SHP77 treated with DMSO at 0.1 percent for 48 hours (cell line): Measurements from ENCODE around the gene KISS1.

Experiments used
- DNase-seq: peaks from one replicate; lab custom pipeline; 2025; lab: John Stamatoyannopoulos, UW

The KISS1 gene

DNA sequence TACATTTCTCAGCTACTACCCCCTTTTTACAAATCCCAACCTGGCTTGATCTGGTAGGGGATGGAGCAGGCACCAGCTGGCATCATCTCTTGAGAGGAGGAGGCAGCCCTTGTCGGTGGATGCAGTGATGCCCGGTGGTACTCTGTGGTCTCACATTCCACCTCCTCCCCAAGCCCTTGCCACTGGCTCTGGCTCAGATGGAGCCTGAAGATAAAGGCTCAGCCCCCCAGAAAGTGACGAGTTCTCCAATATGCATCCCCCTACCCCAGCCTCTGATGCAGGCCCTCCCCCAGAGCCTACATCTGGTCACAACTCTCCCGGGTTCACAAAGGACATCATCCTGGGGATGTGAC is 21.3 kb upstream of the KISS1 start:
- DNase-seq: no peak

DNA sequence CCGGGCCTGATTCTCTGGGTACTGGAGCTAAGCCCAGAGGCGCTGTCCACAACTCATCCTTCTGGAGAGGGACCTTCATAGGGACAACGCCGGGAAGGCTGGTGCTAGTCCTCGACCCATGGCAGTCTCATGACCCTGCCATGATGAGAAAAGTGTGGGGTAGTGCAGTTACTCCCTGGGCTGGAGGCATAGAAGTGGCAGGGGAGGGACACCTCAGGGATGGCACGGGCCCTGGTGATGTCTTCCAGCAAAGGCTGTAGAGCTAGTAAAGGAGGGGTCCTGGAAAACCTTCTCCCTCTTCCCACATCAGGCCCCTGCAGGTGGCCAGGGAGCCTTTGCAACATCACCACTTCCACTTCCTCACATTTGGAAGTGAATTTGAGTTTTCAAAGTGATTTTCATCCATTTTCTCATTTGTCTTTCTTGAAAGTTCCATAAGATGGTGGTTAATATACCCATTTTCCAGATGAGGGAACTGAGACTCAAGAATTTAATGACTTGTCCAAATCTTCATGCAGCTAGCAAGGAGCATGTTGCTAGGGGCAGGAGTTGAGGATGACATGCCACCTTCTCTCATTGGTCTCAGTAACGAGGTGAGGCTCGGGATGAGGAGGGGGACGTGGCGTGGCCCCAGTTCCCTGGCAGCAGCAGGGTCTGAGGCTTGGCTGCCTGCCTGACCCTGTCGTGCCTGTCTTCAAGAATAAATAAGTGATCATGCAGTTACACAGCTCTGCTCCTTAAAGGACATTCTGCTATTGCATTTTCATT is 20.8 kb upstream of the KISS1 start:
- DNase-seq: no peak

DNA sequence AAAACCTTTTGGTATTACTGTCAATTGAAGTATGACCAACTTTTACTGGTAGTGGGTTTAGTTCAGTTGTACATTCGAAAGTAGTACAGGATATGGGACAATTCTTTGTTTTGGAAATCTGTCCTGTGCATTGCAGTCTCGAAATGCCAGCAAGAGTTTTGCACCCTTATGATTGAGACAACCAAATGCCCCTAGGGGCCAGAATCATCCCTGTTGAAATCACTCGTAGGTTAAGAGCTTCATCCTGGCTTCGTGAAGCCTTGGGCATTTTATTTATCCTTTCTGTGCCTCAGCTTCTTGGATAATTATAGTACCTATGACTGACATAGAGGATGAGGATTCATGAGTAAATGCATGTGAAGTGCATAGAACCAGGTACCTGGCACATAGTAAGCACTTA is 19.9 kb upstream of the KISS1 start:
- no peak for DNase-seq

DNA sequence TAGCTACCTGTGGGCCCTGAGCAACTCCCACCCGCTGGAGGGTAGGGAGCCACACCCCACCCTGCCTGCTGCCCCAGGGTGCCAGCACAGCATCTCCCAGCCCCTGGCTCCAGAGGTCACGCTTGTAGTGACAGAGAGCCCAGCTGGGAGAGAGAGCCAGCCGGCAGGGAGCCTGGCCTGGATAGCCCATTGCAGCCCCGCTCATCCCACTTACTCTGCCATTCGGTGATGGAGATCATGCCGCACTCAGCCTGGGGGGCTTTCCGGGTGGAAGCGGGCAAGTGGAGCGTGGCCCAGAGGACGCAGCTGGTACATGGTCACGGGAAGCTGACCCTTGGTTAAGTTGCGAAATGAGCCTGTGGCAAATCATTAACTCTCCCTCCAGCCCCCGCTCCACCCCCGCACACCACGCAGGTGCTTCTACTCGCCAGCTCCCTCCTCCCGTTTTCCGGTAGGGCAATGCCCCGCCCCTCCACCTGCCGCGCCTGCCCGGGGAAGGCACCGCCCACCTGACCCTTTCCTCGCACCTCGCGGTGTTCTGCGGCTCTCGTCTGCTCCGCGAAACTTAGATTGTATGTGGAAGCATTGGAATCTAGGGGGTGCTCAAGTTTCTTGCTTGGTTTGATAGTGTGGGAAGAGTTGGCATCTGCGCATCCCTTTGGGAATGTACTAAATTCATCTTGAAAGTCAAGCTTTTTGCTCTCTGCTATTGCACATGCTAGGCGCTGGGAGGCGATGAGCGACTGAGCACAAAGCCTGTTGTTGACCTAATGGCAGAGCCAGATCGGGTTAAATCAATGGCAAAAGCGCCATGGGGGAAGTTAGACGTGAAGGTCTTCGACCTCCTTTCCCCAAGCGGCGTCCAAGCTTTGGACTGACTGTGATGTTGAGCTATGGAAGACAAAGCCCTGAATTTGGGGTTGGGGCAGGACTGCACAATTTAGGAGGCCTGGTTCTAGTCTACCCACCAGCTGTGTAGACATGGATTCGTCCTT is 17.7 kb upstream of the KISS1 start, which contains the start of gene GOLT1A:
TSS of gene GOLT1A (minus strand) at position 321 of the 995 bp plus-strand sequence. CDS start at position 239, 82 bp downstream.
- DNase-seq: no peak

DNA sequence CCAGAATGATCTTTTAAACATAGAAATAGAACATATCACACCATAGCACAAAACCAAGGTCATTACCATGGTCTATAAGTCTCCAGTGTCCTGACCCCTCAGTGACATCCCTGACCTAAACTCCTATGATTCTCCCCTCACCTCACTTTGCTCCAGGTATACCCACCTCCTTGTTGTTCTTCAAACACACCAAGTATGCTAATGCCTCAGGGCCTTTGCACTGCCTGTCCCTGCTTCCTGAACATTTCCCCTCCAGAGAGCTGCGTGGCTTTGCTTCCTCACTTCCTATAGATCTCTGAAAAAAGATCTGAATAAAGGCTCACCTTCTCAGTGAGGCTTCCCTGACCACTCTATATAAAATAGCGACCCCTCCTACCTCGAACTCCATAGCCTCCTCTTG is 16.4 kb upstream of the KISS1 start:
- no peak for DNase-seq

DNA sequence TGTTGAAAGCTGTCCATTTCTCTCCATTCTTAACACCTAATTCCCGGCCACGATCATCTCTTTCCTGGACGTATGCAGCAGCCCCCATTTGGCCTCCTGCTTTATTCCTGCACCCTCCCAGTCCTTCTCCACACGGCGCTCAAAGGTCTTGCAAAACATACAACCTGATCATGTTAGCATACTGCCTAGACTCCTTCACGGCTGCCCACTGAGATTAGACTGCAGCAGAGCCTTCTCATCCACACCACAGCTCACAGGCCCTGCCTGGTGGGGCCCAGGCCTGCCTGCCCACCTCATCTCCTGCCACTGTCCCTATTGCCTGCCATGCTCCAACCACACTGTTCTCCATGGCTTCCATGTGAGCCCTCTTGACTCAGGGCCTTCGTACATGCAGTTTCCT is 14.8 kb upstream of the KISS1 start:
- DNase-seq: no peak

DNA sequence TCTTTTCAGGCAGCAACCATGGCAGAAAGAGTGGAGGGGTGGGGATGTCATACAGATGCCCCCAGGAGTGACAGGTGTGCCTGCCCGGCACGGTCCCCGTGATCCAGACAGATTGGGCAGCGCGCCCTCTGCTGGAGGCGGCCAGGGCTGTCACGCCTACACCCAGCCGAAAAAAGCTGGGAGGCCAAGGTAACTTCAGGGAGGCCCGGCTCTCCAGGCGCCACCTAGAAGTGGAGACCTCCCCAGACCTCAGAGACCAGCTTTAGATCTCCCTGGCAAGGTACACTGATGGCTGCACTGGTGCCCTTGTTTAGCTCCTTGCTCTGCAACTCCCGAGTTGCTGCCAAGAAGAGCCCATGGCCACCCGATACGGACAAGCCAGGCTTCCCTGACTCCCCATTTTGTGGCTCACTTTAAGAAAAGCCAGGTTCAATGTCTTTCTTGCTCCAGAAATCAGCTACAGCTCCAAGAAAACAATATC is 10.9 kb upstream of the KISS1 start:
- peak; percentile 5 for DNase-seq

DNA sequence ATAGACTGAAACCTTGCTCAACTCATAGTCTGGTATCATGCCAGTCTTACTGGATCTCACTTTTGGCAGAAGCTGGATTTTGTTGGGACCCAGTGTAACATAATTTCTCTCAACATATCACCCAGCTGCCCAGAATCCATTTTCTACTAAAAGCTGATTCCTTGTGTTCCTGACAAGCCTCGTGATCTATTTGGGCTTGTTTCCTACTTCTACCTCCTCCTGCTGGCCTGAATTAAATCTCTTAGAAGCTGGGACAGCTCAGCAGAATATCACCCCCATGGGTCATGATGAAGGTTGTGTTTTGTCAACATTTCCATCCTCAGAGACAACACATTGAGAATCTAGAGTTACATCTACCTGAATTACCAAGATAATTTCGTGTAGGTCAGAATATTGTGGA is 9.8 kb upstream of the KISS1 start:
- DNase-seq: no peak

DNA sequence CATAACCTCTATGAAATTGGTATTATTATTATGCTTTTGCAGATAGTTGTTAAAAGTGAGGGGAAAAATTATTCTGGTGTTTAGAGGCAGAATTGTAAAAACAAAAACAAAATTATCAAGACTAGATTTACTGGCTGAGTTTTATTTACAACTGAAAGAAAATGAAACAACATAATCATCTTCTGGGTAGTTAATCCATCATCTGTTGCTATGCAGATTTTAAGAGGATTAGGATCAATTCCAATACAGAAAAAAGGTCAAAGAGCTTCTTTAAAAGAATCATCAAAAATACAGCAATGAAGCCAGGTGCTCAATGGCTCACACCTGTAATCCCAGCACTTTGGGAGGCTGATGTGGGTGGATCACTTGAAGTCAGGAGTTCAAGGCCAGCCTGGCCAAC is 9.2 kb upstream of the KISS1 start:
- no peak for DNase-seq

DNA sequence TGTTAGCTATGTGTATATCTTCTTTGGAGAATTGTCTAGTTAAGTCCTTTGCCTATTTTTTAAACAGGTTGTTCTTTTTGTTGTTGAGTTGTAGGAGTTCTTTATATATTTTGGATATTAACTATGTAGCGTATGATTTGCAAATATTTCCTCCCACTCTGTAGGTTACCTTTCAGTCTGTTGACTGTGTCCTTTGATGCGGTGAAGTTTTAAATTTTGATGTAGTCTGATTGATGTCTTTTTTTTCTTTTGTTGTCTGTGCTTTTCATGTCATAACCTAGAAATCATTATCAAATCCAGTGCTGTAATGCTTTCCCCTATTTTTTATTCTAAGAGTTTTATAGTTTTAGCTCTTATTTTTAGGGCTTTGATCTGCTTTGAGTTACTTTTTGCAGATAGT is 8.7 kb upstream of the KISS1 start:
- no peak for DNase-seq

DNA sequence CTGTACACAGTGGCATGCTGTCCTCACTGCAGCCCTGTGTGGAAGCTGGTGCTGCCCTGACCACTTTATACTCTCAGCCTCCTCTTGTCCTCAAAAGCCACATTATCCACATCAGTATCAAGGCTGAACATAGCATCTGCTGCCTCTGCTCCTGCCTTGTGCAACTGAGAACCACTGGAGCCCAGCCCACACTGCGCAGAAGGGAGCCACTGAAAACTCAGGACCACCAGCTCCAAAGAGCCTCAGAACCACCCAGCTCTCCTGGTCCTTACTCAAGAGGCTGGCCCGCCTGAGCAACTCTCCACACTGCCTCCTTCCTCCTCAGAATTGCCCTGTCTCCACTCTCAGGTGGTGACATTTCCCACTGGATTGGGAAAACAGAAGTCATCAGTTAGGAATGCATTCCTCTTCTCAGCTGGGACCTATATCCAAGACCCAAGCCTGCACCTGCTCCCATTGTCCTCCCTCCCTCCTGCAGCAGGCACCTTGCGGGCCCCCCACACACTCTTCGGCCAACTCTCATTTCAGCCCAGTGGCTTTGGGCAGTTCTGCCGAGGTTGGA is 7.0 kb upstream of the KISS1 start:
- no peak for DNase-seq

DNA sequence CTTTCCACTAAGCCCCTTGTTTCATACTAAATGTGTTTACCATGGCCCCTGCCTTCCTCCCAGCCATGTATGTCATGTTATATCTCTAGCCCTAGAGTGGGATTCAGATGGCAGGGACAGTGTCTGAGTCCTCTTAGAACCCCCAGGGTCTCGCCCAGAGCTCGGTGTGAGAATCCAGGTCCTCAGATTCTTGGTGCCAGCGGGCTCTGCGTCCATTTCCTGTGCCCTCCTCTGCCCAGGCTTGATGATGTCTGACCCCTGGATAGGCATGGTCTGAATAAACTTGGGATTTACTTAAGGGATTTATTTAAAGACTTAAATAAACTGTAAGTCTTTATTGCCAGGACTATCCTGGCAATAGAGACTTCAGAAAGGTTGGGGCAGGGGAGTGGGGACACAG is 6.2 kb upstream of the KISS1 start:
- DNase-seq: no peak

DNA sequence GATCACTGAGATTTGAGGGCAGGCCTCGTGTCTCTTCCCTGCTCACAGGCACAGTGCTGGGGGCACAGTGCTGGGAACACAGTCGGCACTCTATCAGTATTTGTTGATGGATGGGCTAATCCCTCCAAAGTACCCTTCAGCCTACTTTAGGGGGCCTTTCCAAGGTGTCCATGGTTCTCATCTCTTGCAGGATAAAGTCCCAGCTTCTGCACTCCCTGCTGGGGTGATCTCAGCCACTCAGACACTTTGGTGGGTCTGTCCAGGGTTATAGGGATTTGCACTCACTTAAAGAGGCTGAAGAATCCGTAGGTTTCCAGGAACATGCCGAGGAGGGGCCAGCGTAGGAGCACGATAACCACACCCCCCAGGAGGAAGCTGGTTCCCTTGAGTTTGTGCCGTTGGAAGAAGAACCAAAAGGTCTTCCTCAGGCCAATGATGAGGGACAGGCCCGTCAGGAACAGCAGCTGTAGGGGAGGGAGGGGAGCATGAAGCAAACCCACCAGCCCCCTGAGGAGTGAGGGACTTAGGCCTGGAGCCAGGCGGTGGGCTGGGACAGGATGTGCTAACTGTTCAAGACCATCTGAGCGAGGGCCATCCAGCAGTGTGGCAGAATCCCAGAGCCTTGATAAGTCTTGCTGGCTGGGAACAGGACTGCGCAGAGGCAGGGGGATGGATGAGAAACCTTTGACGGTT is 5.2 kb upstream of the KISS1 start:
- no peak for DNase-seq

DNA sequence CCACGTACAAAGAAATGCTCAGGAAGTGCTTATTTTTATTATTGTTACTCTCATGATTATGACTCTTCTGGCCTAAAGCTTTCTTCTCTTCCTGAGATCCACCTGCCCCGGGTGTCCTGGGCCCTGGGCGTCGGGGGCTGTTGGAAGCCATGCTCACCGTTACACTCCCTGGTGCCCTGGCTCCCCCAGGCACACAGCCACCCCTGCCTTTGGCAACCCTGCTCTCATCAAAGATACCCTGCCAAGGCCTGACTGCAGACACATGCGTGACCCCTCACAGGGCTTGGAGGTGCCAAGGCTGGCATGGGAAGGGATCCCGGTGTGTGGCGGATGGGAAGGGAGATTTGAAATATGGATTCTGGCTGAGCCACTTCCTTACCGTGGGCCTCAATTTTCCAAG is 3.3 kb upstream of the KISS1 start:
- no peak for DNase-seq

DNA sequence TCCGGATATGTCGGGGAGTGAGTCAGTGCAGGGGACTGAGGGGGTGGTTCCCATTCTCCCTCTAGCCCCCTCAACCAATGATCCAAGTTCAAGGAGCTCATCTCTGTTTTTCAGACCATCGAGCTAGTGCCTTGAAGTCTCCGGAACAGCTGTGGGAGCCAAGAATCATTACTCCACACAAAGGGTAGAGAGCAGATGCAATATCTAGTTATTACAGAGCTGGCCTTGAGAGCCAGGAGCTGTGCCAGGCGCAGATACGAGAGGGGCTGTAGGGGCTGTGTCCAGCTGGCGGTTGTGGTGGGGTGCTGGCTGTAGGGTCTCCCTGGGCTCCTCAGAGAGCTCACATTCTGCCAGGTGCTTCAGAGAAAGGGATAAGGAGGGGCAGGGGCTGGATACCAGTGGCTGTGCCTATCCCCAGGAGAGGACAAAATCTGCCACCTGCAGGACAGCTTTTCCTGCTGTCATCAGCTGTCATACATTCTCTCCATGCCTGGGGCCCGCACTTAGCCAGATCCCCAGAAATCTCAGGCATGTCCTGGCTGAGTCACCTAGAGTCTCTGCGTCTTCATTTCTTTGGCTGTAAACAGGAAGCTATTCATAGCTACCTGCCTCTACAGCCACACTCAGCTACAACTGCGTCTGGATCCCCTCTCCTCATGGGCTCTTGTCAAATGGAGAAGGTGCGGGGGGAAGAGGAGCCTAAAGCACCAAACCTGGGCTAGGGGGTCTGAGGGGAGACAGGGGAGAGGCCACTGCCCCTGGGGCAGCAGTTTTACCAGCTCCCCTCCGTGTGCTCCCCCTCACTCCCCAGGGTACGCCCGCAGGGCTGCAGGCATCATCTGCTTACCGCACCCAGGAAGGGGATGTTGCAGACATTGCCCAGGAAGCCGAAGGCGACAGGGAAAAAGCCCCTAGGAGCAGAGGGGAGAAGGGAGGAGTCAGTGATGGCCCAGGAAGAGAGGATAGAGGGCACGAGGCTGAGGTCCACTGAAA is 2.4 kb upstream of the KISS1 start:
- no peak for DNase-seq

DNA sequence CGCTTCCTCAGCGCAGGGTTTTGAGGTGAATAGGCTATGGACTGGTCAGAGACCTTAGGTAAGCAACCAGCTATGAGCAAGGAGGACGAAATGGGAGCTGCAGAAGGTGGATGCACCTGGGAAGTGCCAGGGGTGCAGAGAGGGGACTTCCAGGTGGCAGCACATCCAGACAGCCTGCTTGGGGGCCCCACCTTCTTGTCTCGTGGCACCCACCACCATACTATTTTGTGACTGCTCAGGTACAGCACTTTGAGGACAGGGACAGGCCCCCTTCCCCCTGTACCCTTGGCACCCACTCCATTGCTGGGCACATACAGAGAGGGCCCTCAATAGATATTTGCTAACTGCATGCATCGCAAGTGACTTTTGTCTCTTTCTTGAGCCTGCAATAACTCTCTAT is 777 bp upstream of the KISS1 start:
- no peak for DNase-seq

DNA sequence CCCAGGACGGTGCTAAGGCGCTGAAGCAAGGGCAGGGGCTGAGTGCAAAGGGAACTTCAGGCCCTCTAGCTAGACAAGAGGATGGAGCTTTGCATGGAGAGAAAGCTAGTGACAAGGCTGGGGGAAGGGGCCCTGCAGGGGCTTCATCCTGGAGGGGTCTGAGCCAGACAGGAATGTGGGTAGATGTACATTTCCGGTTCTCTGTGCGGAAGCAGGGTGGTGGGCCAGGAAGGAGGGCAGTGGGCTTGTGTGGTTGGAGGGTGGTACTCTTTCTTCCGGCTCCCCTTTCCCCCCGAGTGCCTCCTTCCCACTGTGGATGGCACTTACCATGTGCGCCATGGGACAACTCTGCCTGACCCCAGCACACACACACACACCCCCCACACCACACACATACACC is 1.5 kb downstream of the KISS1 start:
- no peak for DNase-seq

DNA sequence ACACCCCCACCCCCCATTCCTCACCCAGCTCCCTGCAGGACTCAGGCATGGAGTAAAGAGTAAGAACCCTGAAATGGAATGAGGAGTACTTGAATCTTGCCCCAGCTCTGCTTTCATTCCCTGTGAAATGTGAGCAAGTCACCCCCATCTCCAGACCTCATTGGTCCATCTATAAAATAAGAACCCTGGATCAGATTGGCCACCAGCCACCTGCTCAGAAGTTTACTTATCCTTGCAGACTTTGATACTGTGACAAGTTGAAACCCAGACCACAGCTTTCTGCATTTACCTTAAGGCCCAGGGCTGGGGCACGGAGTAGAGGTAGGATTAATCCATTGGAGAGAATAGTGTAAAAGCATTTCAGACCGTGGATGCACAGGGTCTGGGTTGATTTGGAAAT is 2.2 kb downstream of the KISS1 start:
- no peak for DNase-seq

DNA sequence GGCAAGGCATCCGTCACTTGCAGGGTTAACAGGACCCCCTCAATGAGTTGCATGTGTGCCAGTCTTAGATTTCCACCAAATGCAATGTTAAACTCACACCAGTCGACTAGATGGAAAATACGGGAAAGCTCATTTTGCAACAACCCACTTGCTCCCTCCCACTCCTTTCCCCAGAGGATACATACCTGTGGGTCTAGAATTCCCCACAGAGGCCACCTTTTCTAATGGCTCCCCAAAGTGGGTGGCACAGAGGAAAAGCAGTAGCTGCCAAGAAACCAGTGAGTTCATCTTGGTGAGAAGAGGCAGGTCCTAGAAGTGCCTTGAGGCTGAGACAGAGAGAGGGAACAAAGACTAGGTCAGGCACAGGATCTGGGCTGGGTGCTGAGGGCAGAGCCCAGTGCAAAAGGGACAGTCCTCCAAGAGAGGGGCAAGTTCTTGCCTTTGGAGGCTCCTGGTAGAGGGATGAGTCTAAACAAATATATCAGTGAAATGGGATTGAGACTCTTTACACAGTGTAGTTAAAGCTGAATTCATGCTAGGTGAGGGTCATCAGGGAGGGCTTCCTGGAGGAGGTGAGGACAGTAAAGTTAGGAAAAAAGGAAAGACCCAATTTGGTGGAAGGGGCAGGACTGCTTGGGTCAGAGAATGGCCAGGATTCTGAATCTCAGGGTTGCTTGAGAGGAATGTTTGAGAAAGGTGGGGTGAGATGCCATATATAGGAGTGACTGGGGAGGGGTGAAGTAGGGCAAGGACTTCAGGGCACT is 3.5 kb downstream of the KISS1 start:
- DNase-seq: no peak

DNA sequence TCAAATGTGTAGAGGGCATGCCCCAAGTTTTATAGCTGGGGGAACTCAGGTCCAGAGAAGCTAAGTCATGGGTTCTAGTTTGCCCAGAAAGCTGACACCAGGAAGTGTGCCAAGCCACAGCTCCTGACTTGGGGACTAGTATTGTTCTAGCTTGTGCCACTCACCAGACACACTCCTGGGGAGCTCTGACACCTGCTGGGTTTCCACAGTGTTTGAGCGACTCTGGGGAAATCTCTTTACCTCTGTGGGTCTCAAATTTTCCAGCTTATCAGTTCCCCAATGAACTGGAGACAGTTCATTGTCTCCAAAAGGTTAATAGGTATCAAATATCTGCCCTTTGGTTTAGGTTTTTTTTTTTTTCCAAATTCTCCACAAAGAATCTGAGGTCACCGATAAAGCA is 4.2 kb downstream of the KISS1 start:
- DNase-seq: no peak
